ENCODE measurements around the gene MARK2.
A peak's percentile ranks its signal among the peaks of the same experiment; 100 is the strongest.

MARK2 gene

DNA sequence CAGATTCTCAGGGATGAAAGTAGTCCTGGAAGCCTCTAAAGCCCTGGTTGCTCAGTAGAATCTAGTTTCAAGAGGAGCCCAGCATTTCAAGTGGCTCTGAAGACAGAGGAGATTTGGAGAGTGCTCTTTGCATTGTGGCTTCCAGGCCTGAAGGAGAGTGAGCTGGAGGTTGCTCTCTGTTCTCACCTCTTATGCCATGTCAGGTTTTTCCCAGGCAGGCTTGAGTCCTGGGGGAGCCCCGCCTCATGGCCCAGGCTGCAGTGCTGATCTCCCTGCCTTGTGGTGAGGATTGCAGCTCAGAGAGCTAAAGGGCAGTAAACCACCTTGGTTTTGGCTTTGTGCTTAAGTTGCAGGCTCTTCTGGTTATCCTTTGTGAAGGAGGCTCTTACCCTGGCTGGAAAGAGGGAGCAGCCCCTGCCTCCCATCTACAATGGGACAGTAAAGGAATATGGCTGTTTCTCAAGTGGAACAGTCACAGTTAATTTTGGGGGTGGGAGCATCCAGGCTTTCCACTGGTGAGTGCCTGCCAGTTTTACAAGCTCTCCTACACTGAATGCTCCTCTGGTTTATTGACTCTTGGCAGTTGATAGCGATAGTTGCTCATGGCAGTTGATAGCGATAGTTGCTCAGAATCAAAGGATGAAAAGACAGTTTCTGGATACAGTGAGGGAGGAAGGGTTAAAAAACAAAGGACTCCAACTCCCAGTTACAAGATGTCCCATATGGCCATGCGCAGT is 45.5 kb downstream of the MARK2 start:
- DNase-seq, result peak in 1 of 3 experiments; percentile 77

DNA sequence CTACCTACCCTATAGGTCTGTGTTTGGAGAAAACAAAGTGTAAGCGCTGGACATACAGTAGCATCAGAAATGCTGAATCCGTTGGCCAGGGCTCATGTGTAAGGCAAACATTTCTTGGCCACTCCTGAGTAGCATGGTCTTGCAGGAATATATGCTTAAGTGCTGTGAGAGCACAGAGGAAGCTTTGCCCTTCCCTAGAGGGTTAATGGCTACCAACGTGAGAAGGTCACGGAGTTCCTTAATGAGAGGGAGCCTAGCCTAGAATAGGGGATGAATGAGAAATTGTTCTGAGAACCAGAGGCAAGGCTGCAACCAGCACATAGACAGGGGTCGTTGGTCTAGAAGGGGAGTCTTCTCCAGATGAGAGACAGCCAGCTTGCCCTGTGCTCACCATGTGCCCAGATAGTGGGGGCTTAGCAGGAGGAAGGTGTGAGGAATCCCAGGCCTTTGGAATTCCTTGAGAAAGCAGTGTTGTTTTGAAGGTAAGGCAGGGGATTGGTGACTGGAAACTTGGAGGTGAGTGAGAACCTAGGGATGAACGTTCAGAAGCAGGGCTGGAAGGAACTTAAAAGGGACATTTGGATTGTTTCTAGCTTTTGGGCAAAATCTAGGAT is 48.6 kb downstream of the MARK2 start:
- DNase-seq, result no peak

- DNase-seq, result peak; percentile 48 to 82 (median 73)
These were observed 49.5 kb downstream of the MARK2 start for GRCh38 chr11:63888170-63889086.

DNA sequence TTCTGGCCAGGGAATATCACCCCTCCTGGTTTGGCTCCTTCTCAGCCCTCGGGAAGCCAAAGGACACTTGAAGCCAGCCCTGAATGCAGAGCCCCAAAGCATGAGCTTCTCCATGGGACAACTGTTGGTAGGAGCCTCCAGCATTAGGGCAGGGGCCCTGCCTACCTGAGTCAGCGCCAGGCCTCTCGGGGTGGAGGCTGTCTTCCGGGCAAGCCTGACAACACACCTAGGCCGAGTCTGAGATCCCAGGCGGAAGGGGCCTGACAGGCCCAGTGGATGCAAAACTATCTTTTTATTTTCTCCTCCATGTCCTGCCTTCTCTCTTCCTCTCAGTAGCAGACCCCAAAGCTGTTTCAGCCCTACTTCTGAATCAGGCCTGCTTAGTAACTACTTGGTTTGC is 50.4 kb downstream of the MARK2 start:
- DNase-seq, result no peak

- no peak for DNase-seq
These were observed 51.5 kb downstream of the MARK2 start for GRCh38 chr11:63890368-63890767.

GRCh38 chr11:63892228-63892627 is 53.3 kb downstream of the MARK2 start:
- DNase-seq, result no peak

- DNase-seq, result no peak
These were observed 54.4 kb downstream of the MARK2 start for GRCh38 chr11:63893355-63893754.

GRCh38 chr11:63896071-63896470 is 57.2 kb downstream of the MARK2 start:
- DNase-seq, result no peak

DNA sequence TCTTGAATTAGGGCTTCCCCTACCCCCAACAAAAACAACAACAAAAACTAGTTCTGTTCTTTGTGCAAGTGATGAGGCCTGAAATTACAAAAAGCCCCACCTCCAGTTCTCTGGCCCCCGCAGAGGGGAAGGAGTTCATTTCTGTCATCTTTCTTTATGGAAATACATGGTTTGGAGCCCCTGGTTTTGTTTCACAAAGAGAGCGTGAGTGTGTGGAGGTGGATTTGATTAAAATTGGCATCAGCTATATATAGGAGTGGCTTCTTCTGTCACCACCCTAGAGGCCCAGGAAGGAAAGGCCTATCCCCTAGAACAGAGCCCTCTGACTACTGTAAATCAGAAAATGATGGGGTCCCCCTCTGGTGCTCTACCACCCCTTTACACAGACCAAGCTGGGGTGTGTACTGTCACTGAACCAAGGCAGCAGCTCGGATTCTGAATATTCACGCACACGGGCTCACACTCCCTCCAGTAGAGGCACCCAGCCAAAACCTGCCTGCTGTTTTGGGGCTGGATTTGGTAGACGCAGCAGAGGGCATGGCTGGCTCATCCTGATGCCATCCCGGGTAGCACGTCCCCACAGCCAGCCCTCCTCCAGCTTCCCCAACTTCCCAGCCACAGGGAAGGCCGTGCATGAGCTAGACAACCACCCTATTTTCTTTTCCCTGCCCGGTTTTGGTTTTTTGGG is 58.7 kb downstream of the MARK2 start:
- no peak for DNase-seq

DNA sequence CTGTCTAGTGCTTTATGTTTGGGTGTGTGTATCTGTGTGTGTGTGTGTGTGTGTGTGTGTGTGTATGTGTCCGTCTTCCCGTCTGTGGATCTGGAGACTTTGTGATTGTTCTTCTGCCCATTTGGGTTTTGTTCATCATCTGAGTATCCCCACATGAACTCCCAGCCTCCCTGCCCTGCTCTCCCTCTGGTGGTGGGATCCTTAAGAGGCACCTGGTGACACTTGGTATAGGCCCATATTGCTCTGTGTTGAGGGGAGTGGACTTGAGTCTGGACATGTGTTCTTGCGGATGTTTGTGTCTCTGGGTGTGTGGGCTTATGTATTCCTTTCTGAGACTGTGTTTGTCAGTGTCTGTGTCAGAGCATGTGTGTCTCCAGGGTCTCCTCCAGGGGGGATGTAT is 62.8 kb downstream of the MARK2 start:
- DNase-seq, result peak in 1 of 3 experiments; percentile 29

DNA sequence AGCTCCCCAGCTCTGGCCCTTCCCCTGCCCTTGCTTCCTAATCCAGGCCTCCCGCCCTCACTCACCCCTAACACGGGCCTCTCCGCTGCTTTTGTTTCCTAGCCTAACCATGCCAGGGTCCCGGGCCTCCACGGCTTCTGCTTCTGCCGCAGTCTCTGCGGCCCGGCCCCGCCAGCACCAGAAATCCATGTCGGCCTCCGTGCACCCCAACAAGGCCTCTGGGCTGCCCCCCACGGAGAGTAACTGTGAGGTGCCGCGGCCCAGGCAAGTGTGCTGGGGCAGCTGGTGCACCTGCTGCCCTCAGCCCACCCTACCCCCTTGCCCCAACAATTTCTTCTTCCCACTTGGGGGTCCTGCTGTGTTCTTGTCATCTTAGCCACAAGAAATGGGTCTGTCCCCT is 65.0 kb downstream of the MARK2 start:
- DNase-seq, result no peak

DNA sequence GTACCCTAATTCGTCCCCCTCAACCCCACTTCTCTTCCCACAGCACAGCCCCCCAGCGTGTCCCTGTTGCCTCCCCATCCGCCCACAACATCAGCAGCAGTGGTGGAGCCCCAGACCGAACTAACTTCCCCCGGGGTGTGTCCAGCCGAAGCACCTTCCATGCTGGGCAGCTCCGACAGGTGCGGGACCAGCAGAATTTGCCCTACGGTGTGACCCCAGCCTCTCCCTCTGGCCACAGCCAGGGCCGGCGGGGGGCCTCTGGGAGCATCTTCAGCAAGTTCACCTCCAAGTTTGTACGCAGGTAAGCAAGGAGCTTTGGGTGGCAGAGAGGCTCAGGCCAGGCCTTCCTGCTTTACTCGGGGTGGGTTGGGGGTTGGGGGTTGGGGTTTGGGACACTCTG is 65.8 kb downstream of the MARK2 start:
- DNase-seq, result no peak

DNA sequence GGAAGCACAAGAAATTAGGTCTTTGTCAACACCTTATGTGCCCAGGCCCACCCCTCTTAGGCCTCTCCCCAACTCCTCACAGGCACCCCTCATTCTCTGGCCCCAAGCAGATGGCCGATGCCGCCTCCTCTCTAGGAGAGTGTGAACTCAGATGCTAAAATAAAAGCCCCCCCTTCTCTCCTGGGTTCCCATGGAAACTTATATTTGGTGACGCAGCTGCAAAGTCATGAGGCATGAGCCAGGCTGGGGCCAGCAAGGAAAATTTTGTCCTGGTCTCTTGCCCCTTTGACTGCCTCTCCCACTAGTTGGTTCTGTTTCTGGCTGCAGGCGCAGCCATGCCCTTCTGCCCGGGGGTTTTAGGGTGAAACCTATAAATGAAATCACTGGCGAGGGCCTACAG is 66.3 kb downstream of the MARK2 start:
- no peak for DNase-seq

GRCh38 chr11:63906087-63906486 is 67.2 kb downstream of the MARK2 start:
- DNase-seq, result no peak

GRCh38 chr11:63906585-63906984 is 67.7 kb downstream of the MARK2 start:
- DNase-seq, result peak in 1 of 3 experiments; percentile 12

- peak in 2 of 3 experiments; percentile 24 to 35 for DNase-seq
These were observed 68.2 kb downstream of the MARK2 start for GRCh38 chr11:63907063-63907462.

GRCh38 chr11:63907808-63908530 is 69.1 kb downstream of the MARK2 start:
- no peak for DNase-seq

DNA sequence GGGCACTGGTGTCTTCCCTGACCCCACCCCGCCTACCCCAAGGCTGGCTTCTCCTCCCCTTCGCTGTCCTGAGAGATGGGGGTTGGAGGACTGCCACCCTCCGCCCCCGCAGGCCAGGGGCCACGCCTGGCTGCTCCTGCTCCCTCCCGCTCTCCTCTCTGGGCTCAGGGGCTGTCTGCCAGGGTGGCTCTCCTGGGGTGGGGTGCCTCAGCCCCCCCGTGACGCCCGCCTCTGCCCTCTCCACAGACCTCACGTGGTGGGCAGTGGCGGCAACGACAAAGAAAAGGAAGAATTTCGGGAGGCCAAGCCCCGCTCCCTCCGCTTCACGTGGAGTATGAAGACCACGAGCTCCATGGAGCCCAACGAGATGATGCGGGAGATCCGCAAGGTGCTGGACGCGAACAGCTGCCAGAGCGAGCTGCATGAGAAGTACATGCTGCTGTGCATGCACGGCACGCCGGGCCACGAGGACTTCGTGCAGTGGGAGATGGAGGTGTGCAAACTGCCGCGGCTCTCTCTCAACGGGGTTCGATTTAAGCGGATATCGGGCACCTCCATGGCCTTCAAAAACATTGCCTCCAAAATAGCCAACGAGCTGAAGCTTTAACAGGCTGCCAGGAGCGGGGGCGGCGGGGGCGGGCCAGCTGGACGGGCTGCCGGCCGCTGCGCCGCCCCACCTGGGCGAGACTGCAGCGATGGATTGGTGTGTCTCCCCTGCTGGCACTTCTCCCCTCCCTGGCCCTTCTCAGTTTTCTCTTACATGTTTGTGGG is 69.9 kb downstream of the MARK2 start:
- no peak for DNase-seq

- DNase-seq, result peak in 2 of 3 experiments; percentile 34 to 60
These were observed 70.9 kb downstream of the MARK2 start for GRCh38 chr11:63909591-63910506.

GRCh38 chr11:63910675-63911074 is 71.8 kb downstream of the MARK2 start:
- DNase-seq, result no peak
